NCI-H460 (cell line): ENCODE results near the gene ANKRD66. TPM values are rescaled to one million over a fixed set of nuclear protein-coding genes. Genes with fewer than 3 reads are reported as not detected.
"Not testable (repeated sequence)": the region's sequence is repeated elsewhere in the genome, so short reads cannot be mapped to it uniquely, and the experiment has no call there.

Source experiments
- DNase-seq: peaks from one replicate; pipeline ENCODE4 v3.0.0-alpha.2; 2016; ENCODE audit warnings: low read depth; ENCODE audit errors: extremely low read depth
- polyA plus RNA-seq: library from polyadenylated mRNA; depleted of rRNA; stranded (reverse); fragments of >200 nt; gene quantifications from 2 replicates; pipeline ENCODE4 v1.2.3, GENCODE V29; 2014; cell fraction: nucleus; rRNA removed
- total RNA-seq: library from RNA; depleted of rRNA; stranded (reverse); fragments of >200 nt; shearing (Covaris generic); gene quantifications from 2 replicates; pipeline ENCODE4 v1.2.3, GENCODE V29; 2014; rRNA removed

The ANKRD66 gene
- not detected in 2 replicates for total RNA-seq
- not detected in 2 replicates for polyA plus RNA-seq

DNA sequence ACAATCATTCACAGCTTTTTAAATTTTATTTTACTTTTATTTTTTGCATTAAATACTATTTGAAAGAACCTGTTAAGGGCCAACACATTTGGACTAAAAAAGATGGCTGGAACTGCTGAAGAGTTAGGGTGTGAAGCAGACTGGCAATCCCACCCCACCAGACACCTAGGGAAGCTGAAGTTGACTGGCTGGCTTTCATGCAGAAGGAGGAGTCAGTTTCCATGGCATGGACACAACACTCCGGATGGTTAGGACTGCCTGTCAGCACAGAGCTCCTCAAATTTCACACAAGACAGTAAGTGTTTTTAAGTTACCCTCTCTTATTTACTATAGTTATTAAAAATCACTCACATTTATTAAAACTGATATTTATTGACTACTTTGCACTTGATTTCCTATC lies at the start of gene ANKRD66:
ANKRD66 (plus strand) TSS at position 238 of the 400 bp plus-strand sequence. CDS start 5,016 bp downstream, outside the sequence.
- no peak for DNase-seq

DNA sequence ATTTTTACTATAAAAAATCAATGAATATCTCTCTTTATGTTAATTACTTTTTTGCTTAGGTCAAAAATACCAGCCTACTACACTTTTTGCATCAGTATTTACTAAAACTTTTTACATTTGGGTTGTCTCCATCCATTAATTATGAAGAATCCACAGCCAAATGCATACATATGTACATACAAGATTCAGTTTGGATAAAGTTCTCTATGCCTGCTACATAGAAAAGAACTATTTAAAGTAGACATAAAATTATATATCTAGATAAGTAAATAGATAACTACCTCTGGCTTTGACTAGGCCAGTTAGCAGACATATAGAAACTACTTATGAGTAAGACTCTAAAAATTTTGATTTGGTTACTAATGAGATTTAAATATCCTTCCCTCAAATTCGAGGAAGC lies 46.8 kb upstream of the ANKRD66 start:
- no peak for DNase-seq

DNA sequence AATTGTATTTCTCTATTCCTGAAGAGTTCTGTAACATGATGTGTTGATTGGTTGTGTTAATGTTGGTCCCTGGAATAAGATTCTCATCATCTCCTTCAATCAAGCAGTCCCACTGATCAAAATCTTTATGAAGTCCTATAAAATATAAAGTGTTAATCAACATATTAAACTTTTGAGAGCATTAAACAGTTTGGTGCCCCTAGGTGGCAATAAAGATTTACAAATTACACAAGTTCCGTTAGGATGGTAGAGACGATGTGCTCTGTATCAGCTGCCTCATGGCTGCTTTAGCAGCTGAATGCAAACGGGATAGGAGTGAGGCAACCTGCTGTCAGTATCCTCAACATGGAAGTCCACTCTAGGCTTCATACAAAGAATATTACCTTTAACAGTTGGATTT lies 42.2 kb upstream of the ANKRD66 start:
- peak; percentile 51 for DNase-seq

DNA sequence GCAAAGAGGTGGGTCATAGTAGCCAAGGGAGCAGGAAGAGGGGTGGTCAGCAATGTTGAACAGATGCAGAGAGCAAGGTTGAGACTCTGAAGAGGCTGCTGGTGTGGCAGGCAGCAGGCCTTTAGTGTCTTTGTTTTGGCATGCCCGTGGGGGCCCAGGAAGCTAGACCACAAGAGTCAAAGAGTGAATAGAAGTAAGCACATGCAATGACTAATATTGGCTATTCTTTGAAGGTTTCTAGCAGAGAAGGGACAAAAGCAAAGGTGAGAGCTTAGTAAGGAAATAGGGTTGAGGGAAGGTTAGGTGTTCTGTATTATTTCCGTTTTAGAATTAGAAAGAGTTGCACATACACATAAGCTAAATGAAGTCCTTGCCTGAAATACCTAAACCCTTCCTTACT lies 40.3 kb upstream of the ANKRD66 start:
- DNase-seq = no peak

DNA sequence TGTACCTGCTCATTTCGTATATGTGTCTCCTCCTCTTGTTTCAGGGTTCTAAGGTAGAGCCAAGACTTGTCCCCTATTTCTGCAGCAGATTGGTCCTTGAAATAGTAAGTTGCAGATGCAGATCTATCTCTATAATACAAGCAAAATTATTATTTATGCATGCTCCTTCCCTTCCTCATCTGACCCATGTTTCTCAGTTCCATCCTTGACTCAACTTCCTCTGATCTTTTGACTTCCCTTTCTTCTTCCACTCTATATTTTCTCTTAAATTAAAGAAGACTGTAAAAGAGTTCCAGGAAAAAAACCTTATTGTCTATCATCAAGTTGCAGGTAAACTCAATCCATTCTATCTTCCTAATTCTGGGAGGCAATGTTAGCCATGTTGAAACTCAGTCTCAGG lies 35.2 kb upstream of the ANKRD66 start:
- no peak for DNase-seq

DNA sequence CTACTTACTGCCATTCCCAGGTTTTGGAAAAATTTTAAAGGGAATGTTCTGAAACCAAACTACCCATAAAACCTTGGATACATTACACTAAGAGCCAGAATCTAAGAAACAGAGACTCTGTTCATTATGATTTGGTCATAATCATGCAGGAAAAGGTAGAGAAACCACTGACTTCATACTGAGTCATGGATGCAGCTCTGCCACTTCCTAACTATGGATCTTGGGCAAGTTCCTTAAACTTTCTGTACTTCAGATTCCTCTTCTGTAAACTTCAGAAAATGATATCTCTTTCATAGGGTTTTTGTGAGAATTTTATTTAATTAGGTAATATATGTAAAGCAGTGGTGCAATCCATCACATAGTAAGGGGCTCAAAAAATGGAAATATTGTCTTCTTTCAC lies 31.6 kb upstream of the ANKRD66 start:
- no peak for DNase-seq

DNA sequence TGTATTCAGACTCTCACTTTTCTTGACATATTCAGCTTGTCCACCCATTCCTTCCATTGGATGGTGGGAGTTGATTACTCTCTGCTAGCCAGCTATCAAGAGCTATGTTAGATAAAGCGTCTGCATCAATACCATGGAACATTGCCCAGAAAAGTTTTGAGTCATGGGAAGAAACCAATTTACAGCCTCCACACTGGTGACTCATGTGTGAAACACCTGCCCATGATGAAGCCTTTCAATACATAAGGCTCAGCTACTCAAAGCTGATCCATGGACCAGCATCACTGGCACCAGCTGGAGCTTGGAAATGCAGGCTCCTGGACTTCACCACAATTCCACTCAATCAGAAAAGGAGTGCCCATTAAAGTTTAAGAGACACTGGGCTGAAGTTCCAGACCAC lies 27.6 kb upstream of the ANKRD66 start:
- DNase-seq = no peak

DNA sequence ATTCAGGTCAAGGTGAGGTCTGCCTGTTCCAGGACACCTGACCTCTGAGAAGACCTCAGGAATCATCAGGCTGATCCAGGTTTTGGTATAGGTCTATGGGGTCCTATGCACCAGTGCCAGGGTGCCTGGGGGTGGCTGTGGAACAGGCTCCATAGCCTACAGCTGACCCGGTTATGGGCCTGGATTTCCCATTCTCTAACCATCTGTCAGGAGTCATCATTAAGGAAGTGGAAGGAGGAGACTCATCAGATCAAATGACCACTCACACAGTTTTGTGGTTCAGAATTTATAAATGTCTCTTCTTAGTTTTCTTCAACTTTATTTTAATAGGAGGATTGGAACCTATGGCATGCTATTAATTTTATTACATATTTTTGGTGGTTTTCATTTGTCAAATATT lies 26.3 kb upstream of the ANKRD66 start:
- DNase-seq = no peak

DNA sequence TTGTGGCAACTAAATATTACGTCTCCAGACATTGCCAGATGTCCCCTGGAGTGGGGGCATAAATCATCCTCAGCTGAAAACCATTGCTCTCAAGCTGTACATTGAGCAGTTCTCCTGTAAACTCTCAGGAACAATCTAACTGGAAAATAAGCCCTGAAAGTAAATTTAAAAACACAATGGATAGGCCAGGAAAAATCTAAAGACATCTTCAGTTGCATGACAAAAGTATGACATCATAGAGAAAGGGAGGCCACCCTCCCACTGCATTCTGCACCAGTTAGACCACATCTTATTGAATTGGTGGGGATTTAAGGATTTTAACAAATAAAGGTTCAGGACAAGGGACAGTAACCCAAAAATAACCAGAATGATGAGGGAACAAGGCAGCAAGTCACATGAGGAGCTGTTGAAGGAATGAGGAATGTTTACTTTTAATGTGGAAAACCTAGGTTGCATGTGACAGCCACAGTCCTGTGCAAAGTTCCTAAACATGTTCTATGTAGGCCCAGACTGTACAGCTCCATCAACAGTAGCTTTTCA lies 16.9 kb upstream of the ANKRD66 start:
- DNase-seq = no peak

DNA sequence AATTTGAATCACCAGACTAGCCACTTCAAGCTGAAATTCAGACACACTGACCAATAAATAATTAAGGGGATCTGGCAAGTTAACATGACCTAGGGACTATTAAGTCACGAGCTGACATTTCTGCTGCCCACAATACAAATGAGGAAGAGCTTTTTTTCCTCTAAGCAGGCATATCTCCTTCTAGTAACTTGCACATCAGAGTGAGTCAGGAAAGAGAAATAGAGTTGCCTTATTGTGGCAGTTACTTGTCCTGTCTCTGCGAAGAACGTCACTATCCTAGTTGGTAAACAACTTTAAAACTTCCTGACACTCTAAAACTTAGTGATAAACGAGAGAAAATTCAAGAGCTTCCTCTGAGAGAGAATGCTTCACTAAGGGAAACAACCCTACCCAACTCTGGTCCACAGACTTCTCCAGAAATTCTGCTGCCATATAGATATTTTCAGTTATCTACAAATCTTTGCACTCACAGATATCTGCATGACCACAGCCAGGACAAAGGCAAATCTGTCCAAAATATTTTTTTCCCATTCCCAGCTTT lies 15.7 kb upstream of the ANKRD66 start:
- DNase-seq = peak; percentile 40

DNA sequence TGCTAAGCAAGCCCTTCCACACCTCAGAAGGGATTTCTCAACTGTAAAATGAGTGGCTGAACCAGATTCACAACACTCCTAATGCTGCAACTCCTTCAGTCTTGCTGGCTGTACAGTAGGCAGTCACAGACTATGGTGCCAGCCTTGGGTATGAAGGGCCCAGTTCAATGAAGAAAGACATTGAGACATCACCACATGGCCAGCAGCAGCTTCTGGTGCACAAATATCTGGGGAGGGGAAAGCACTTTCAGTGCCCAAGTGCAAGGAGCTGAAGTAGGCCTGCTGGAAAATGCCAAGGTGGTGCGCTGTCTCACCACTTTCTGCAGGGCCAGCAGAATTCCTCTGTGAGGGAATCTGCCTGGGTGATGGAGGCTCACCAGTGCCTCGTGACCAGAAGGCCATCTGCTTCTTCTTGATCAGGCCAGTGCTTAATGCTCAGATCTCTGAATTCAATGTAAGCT lies 13.4 kb upstream of the ANKRD66 start:
- no peak for DNase-seq

DNA sequence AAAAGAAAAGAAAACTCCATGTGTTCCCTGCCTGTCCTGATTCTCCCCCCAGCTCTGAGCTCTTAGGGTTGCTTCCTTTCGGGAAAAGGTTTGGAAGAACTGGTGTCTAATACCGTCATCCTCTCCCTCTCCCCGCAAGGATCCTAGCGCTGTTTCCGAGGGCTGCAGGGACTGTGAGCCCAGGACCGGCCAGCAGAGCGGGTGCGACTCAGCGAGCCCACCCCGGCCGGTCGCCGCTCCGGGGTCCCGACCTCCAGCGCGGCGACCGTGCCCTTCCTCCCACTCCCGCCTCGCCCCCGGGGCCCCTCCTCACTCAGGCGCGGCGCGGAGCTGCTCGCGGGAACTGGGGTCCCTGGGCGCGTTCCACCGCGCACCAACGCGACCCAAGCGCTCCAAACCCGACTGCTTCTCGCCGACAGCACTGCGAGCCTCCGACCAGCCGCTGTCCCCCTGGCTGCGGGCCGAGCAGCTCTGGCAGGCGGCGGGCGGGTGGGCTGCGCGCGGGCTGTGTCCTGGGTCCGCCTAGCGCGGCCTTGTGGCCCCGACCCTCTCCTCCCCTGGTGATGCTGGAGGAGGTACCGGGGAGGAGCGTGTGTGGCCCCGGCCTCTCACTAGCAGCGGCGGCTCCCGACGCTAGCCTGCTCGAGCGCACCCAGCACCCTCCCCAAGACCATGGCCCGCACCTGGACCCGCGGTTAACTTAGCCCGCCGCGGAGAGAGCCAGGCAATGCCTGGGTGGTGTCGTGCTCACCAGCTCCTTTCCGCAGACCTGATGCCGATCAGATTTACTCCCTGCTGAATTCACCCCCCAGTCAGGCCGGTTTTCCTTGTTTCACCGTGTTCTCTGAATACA lies 11.6 kb upstream of the ANKRD66 start, which contains the start of gene PLA2G7:
PLA2G7 (minus strand) TSS at position 509 of the 853 bp plus-strand sequence. CDS start 12,484 bp downstream, outside the sequence.
- DNase-seq = peak; percentile 17

DNA sequence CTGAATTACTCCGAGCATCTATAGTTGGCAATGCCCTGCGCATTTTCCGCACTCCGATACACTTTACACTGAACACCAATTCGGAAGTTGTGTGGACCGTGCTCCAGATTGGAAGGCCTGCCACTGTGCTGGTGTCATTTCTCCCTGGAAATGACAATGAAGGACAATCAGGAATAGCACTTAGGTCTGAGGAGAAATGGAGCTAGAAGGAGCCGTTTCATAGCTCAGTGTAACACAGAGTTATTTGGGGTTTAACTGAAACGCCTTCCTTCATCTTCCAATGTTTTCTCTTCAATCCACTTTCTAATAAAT lies 11.1 kb upstream of the ANKRD66 start:
- no peak for DNase-seq

DNA sequence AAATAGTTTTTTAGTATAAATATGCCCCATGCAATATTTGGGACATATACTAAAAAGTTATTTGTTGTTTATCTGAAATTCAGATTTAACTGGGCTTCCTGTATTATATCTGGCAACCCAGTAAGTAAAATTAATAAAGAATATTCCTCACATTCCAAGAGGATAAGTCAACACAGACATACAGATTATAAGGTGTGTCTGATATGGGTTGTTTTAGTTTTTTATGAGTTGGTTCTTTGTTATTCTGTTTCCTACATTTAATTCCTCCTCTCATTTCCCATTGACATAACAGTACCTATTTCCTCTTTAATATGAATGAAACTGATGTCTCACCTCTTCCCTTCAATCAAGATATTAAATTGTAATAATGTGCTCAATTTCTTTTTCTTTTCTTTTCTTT lies 9.8 kb upstream of the ANKRD66 start:
- DNase-seq = no peak

DNA sequence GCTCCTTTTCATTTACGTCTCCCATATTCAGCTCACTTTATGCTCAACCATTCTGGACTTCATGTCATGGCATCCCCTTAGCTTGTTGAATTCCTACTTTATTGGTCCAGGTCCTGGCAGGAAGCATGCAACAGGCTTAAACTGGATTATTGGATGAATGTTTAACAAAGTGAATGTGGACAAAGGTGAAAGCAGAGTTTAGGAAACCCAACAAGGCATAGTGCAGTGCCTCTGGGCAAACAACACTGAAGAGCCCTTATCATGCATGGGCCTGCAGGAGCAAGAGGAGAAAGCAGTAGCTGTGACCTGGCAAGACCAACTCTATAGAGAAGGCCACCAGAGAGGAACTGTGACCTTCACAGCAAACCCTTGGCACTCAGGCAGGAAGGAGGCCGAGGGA lies 5.3 kb upstream of the ANKRD66 start:
- no peak for DNase-seq

DNA sequence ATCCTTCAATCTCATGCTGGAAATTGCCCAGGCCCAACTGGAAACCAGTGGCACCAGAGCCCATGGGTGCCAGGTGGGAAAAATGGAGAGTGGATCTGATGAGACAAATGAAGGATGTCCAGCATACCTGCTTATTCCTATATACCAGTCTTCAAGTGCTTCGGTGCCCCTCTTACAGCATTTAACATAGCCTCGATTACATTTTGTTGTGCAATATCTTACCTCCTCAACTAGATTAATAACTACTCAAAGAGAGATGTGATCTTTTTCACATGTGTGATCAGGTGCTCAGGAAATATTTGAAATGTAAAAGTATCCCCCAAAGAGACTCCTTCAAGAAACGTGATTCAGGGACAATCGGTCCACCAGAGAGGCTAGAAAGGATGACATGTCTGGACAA lies 4.8 kb upstream of the ANKRD66 start:
- no peak for DNase-seq

DNA sequence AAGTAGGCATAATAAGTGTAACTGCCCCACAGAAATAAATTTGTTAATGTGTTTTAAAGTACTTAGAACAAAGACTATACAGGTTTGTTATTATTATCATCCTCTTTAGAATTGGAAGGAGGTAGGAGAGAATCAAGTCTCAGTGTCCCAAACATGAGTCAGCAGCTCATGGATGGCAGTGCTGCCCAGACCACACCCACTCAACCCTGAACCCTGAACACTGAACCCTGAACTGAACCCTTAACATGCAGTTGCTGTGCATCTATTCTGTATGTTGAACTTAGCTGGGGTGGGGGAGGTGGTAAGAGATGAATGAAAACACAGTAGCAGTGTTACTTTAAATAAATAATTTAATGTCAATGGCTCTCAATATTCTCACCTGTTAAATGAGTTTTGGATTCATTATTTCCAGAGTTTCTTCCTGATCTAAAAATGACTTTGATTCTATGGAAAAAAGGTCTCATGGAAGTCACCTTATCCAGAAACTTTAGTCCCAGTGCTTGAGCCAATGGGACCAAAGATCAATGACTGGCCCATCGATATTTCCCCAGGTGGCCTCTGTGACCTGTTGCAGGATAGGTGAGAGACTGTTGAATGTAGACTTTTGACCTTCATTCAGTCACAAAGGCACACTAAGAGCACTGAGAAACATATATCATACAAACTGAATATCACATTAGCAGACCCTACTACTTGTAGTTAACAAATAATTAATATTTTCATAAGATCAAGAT lies 3.1 kb upstream of the ANKRD66 start:
- DNase-seq = no peak

DNA sequence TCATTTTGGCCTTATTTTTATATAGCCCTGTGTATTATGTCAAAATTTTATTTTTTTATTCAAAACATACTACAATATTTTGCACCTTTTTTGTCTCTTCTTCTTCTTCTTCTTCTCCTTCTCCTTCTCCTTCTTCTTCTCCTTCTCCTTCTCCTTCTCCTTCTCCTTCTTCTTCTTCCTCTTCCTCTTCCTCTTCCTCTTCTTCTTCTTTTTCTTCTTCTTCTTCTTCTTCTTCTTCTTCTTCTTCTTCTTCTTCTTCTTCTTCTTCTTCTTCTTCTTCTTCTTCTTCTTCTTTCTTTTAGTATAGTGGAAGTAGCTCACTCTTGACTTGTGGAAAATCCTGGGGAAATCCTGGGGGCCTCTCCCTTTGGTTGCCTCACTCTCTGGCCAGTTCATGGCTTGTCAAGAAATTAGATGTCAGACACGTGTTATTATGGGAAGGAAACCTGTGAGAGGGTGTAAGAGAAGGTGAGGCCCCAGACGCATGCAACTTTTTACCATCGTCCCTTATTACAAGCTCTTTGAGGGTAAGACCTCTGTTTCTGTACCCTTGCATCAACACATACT lies 2.5 kb upstream of the ANKRD66 start:
- DNase-seq = not testable (repeated sequence)

DNA sequence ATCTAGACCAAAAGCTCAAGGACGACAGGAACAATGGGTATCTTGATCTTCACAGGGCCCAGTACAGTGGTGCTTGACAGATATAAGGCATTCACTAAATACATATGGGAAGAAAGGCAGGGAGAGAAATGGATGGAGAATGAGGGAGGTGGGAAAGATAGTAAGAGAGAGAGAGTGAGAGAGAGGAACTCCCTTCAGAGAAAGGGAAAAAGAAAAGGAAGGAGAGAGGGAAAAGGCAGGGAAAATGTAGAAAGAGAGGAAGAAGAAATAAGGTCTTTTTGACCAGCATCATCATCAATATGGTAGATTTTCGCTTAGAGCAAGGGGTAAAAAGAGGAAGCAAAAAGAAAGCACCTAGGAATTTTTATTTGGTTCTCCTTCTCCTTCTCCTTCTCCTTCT lies 760 bp upstream of the ANKRD66 start:
- DNase-seq = no peak

DNA sequence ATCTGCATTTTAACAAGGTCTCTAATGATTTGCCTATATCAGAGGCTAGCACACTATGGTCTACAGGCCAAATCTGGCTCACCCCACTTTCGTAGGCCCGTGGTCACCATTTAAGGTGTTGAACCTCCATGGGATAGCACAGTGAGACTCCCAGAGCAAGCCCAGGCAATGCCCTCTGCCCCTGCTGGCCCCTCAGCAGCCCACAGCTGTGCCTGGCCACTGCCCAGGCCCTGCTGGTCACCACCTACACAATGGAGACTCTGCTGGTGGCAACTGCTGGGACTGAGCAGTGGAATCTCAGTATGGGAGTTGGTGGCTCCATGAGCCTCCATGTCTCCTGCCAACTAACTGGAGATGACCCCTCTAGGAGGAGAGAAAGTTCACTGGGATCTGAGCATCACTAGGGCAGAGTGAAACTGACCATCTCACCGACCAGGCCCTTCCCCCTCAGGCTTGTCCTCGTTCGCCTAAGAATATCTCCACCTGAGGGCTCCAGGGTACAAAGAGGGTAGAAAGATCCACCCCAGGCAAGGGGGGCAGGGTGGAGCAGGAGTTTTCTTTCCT lies 2.3 kb downstream of the ANKRD66 start:
- no peak for DNase-seq

DNA sequence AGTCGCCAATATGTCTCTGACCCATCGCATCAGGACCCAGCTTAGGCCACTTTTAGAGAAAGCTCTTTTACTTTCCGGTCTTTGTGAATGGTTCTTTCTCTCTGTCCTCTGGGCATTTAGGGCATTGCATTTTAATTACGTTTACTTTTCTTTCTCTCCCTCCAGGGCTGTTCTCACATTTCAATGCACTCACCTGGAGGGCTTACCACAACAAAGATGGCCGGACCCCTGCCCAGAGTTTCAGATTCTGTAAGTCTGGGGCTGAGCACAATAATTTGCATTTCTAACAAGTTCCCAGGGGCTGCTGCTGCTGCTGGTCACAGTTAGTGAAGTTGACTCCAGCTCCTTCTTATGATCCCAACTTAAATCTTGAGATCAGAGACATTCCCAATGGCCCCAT lies 3.0 kb downstream of the ANKRD66 start:
- DNase-seq = no peak
